ENCODE measurements around the gene PSAPL1. TPM values are rescaled to one million over a fixed set of nuclear protein-coding genes. Genes with fewer than 3 reads are reported as not detected.

PSAPL1 gene
- total RNA-seq, 1 experiment from 2014 or later: not detected

DNA sequence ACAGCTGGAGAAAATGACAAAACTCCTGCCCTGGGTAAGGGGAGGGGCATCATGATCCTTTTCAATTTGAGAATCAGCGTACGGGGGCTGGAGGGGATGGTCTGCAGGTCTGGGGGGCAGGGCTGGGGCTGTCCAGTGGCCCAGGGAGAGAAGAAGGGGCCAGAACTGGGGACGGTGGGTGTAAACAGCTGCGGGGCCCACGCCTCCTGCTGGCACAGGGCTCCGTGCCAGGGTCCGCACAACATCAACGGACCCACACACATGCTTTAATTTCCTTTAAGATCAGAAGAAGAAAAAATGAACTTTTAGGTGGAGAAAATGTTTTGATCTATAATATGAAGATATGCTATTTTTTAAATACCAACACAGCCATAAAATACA lies 52.1 kb downstream of the PSAPL1 start:
- no peak for DNase-seq (ENCODE audit: low read depth)

DNA sequence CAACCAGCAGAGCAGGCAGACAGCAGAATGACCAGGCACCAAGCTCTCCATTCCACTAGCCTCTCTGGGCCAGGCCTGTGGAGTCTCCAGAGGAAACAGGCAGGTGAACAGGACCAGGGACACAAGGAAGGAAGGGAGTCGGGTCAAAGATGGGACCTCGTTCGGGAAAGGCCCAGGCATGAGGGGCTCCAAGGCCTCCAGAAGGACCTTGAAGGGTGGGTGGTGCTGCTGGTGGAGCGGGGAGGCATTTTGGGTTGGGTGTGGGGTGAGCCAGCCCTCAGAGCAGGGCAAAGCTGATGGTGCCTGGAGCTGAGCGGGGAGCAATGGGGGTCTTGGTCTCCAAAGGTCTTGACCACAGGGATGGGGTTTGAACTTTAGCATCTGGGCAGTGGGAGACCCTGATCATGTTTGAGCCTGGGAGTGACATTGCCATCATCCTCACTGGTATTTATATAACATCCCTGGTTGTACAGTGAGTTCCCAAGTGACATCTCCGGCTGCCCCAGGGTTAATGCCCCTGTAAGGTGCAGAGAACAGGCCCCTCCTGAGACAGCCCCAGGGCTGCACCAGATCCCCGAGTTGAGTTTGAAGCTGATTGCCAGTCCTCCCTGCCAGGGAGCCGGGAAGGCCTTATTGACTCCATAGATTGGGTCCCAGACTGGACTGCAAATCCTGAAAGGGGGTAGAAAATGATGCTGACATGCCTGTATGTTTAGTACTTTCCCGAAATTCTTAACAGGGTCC lies 52.7 kb downstream of the PSAPL1 start:
- no peak for DNase-seq (ENCODE audit: low read depth)

DNA sequence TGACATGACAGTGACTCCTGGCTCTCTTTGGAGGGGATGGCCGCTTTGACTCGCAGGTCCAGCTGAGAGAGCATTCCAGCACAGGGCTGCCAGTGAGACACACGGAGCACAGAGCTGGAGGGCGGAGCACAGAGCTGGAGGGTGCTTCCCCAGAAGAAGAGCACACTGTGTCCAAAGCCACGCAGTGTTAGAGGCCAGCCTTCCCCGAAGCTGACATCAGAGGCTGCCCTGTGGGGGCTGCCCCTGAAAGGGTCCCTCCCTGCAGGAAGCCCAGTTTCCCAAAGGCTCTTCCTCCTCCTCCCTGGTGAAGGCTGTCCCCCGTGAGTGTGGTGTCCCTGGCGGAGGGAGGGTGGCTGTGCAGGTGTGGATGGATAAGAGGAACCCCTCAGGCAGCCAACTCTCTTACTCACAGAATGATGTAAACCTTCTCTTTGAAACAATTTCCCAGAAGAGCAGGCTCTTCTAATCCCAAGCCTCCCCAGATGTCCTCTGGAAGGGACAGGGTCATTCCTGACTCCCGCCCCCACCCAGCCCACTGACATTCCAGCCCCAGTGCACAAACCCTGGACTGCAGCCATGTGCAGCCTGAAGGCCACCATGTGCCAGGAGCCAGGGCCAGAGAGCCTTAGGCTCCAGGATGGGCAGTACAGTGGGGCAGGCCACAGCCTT lies 53.4 kb downstream of the PSAPL1 start:
- DNase-seq (ENCODE audit: low read depth): peak; percentile 17

Other genes with a start within 250 kb of the PSAPL1 start
- 2.0 and 2.9 TPM in 2 replicates for gene SORCS2, start 242.4 kb downstream of the PSAPL1 start, total RNA-seq (2014; rRNA removed; shearing (Covaris generic))